Adrenal gland (tissue), 19 donors: ENCODE measurements around the gene ABCB9. TPM values are rescaled to one million over a fixed set of nuclear protein-coding genes. Genes with fewer than 3 reads are reported as not detected.
"Not testable (repeated sequence)": the region's sequence is repeated elsewhere in the genome, so short reads cannot be mapped to it uniquely, and the experiment has no call there.

Experiments
- DNase-seq, 7 donors: peaks; one replicate each; pipeline ENCODE4 v3.0.0-alpha.2; 2019 to 2020
- H3K27ac ChIP-seq, 5 donors: fragments of 200-600 bp; sonication (generic) in 4 of 5; 1 replicate in 3 of 5; 2 replicates in 2 of 5; pipeline versions ENCODE4 v1.5.1 to v1.8.0; 2016 to 2020; ENCODE audit warnings: mild to moderate bottlenecking in 1 of 5
- H3K27me3 ChIP-seq: fragments of 200-600 bp; 2 replicates; pipeline ENCODE4 v1.8.0; 2021
- H3K36me3 ChIP-seq, 2 donors: fragments of 200-600 bp; replicated peaks in 1 of 2; 1 replicate in 1 of 2; 2 replicates in 1 of 2; pipeline versions ENCODE4 v1.5.1 to v1.8.0; 2018 to 2022
- H3K4me1 ChIP-seq, 2 donors: fragments of 200-600 bp; replicated peaks in 1 of 2; 1 replicate in 1 of 2; 2 replicates in 1 of 2; pipeline versions ENCODE4 v1.5.1 to v1.8.0; 2018 to 2021
- H3K4me3 ChIP-seq, 4 donors: fragments of 200-600 bp; sonication (generic) in 3 of 4; one replicate each; pipeline ENCODE4 v1.5.1; 2016 to 2018
- H3K9me3 ChIP-seq, 3 donors: fragments of 200-600 bp; sonication (generic) in 1 of 3; replicated peaks in 1 of 3; 1 replicate in 2 of 3; 2 replicates in 1 of 3; pipeline versions ENCODE4 v1.5.1 to v1.8.0; 2016 to 2021
- CTCF ChIP-seq, 6 experiments: fragments of 450-650 bp in 4 of 6; fragments of 200-600 bp in 2 of 6; sonication (generic) in 1 of 6; IDR thresholded peaks; 1 replicate in 5 of 6; 2 replicates in 1 of 6; pipeline versions ENCODE4 v1.5.1 to v1.8.0; 2016 to 2021; ENCODE audit warnings: antibody characterized with exemption in 6 of 6, mild to moderate bottlenecking in 2 of 6, moderate library complexity in 1 of 6
- POLR2A ChIP-seq, 2 donors: fragments of 450-650 bp; IDR thresholded peaks; one replicate each; pipeline ENCODE4 v1.6.1; 2017; ENCODE audit warnings: antibody characterized with exemption in 2 of 2, mild to moderate bottlenecking in 2 of 2, moderate library complexity in 1 of 2
- WGBS, 4 donors: extraction: QIAGEN DNeasy Blood & Tissue Kit in 2 of 4; methylation state at CpG; one replicate each; pipeline versions ENCODE4 v1.1.5 to v1.1.7; 2013 to 2017; 5-methylcytosine and 5-hydroxymethylcytosine counted together
- intact Hi-C, 2 donors: fragments of 100-400 bp; cut with DNase I; formaldehyde crosslinking; loops; one replicate each; pipeline versions ENCODE4 v1.14.1 to v1.15.0; 2022 to 2023
- long read RNA-seq, 10 donors: library from polyadenylated mRNA in 3 of 10; unstranded in 2 of 10; stranded (forward) in 1 of 10; transcript quantifications; one replicate each; pipeline ENCODE4 v2.0.0 and lab custom pipeline, GENCODE V29; 2021 to 2026
- polyA plus RNA-seq, 3 donors: library from polyadenylated mRNA; stranded (reverse); fragments of 200-250 nt in 2 of 3; fragments of 350-450 nt in 1 of 3; fragmentation: Illumina TruSeq in 1 of 3; extraction: RNeasy Lipid Tissue Mini Kit (QIAGEN cat#74804) in 1 of 3; gene quantifications; one replicate each; pipeline ENCODE4 v1.2.3, GENCODE V29; 2013 to 2014
- total RNA-seq, 9 donors: library from RNA; depleted of rRNA in 4 of 9; stranded (reverse); fragments of >200 nt in 4 of 9; fragments of 120-200 nt in 1 of 9; fragmentation: NEBNext Ultra II Directional in 1 of 9; extraction: Animal tissue kit (Norgen Biotek cat#: 25700) in 1 of 9; gene quantifications; one replicate each; pipeline versions ENCODE4 v1.1.0 to v1.2.4, GENCODE V29; 2013 to 2023
- donor health status: healthy with polysubstance abuse.
- donor health status: Bipolar disorder and iron deficiency.
- donor health status: DM: yes; HTN: yes; CAD: no.
- donor health status: DM: no; HTN: no; CAD: no.
- donor health status: DM: no; HTN: no; CAD: no.
- donor health status: DM: yes; HTN: yes; CAD: no.

Gene ABCB9
- total RNA-seq (1 to 10 TPM; 3.6 to 10.0 (median 6.6) TPM), polyA plus RNA-seq (1 to 10 TPM; 2.0 to 7.5 (median 3.0) TPM)
- long read RNA-seq, donor 1, partial matches to known transcripts, result 0 of 2 reads
- long read RNA-seq, donor 1, other reads (novel, unspliced or antisense), result 0 of 2 reads
- long read RNA-seq, donor 2, partial matches to known transcripts, result 167 of 234 reads
- long read RNA-seq, donor 2, other reads (novel, unspliced or antisense), result 65 of 234 reads
- long read RNA-seq, donor 3, partial matches to known transcripts, result 158 of 226 reads
- long read RNA-seq, donor 3, other reads (novel, unspliced or antisense), result 68 of 226 reads
- long read RNA-seq, donor 4, partial matches to known transcripts, result 1 of 4 reads
- long read RNA-seq, donor 4, other reads (novel, unspliced or antisense), result 1 of 4 reads
- long read RNA-seq, donor 5, partial matches to known transcripts, result 4 of 13 reads
- long read RNA-seq, donor 5, other reads (novel, unspliced or antisense), result 6 of 13 reads
- long read RNA-seq, donor 6, partial matches to known transcripts, result 1 of 3 reads
- long read RNA-seq, donor 6, other reads (novel, unspliced or antisense), result 2 of 3 reads
- long read RNA-seq, donor 7, result 0 reads
- long read RNA-seq, donor 8, partial matches to known transcripts, result 0 of 3 reads
- long read RNA-seq, donor 8, other reads (novel, unspliced or antisense), result 0 of 3 reads
- long read RNA-seq, donor 9, partial matches to known transcripts, result 122 of 190 reads
- long read RNA-seq, donor 9, other reads (novel, unspliced or antisense), result 67 of 190 reads
- long read RNA-seq, donor 10, partial matches to known transcripts, result 290 of 416 reads
- long read RNA-seq, donor 10, other reads (novel, unspliced or antisense), result 125 of 416 reads

GRCh38 chr12:122965851-122966742 is at the start of gene ABCB9:
Gene ABCB9, minus strand, starts transcription at chr12:122966463. Its CDS starts 6,228 bp downstream, at chr12:122960235.
- intact Hi-C loops, result no loop called here
- DNase-seq, result peak; percentile 96 to 97 (median 97)
- H3K27ac ChIP-seq, result peak within 1 kb of the TSS in 3 of 5 donors; percentile 32 to 73 (median 51)
- H3K4me1 ChIP-seq, result peaks cover 17 to 27% of the 10 kb centered on the region in 2 donors
- TF ChIP-seq POLR2A (IDR thresholded peaks at IDR 0.05), result peak in 1 of 2 donors; percentile 83
- TF ChIP-seq CTCF (IDR thresholded peaks at IDR 0.05), result no peak
- no peaks in the 10 kb centered on the region for H3K9me3 ChIP-seq
- H3K4me3 ChIP-seq, result peak within 1 kb of the TSS in 2 of 4 donors; percentile 67 to 89
- 2 to 23% (median 3%) methylated on average over 5 to 55 of the region's 55 CpGs for WGBS, 4 donors
- no peaks in the 10 kb centered on the region for H3K27me3 ChIP-seq
- no peaks in the 10 kb centered on the region for H3K36me3 ChIP-seq

GRCh38 chr12:123014473-123014872 is 48.2 kb upstream of the ABCB9 start:
- H3K4me3 ChIP-seq, DNase-seq, H3K27ac ChIP-seq, intact Hi-C loops, H3K9me3 ChIP-seq, H3K4me1 ChIP-seq, H3K27me3 ChIP-seq, H3K36me3 ChIP-seq: not testable (repeated sequence)
- WGBS, 4 donors, result 96 to 99% (median 98%) methylated on average over 4 of the region's 4 CpGs

- Histone ChIP-seq H3K9me3 (no peaks in the 10 kb centered on the region), H3K4me3 (no peak overlapping the region), H3K27me3 (no peaks in the 10 kb centered on the region), H3K4me1 (peaks cover 0 to 4% of the 10 kb centered on the region in 2 donors), H3K36me3 (peaks cover 0 to 16% of the 10 kb centered on the region in 2 donors), H3K27ac (peak overlapping the region in 1 of 5 donors; percentile 1)
- intact Hi-C loops, result no loop called here
- TF ChIP-seq CTCF (IDR thresholded peaks at IDR 0.05) (no peak), POLR2A (IDR thresholded peaks at IDR 0.05) (no peak)
- DNase-seq, result peak in 3 of 7 donors; percentile 44 to 52 (median 50)
- WGBS, 4 donors, result 86 to 95% (median 93%) methylated on average over 11 to 19 of the region's 19 CpGs
Measured at GRCh38 chr12:123013185-123014095, 47.2 kb upstream of the ABCB9 start.

- TF ChIP-seq POLR2A (IDR thresholded peaks at IDR 0.05) (no peak), CTCF (IDR thresholded peaks at IDR 0.05) (no peak)
- Histone ChIP-seq H3K4me1 (peaks cover 0 to 4% of the 10 kb centered on the region in 2 donors), H3K9me3 (no peaks in the 10 kb centered on the region), H3K27me3 (no peaks in the 10 kb centered on the region), H3K4me3 (no peak overlapping the region), H3K36me3 (peaks cover 0 to 33% of the 10 kb centered on the region in 2 donors), H3K27ac (no peak overlapping the region)
- DNase-seq, result no peak
- intact Hi-C loops, result no loop called here
- 76 to 88% (median 85%) methylated on average over 5 to 6 of the region's 6 CpGs for WGBS, 4 donors
Measured at GRCh38 chr12:123011701-123012100, 45.4 kb upstream of the ABCB9 start.
